Activated CD4-positive, alpha-beta T cell treated with anti-CD3 and anti-CD28 coated beads for 4 hours (primary cell): ENCODE results near the gene BLCAP.
"Not testable (repeated sequence)": the region's sequence is repeated elsewhere in the genome, so short reads cannot be mapped to it uniquely, and the experiment has no call there.

ENCODE experiments used
- DNase-seq, 2 donors: peaks; one replicate each; pipeline ENCODE4 v3.0.0-alpha.2; 2020

Gene BLCAP

DNA sequence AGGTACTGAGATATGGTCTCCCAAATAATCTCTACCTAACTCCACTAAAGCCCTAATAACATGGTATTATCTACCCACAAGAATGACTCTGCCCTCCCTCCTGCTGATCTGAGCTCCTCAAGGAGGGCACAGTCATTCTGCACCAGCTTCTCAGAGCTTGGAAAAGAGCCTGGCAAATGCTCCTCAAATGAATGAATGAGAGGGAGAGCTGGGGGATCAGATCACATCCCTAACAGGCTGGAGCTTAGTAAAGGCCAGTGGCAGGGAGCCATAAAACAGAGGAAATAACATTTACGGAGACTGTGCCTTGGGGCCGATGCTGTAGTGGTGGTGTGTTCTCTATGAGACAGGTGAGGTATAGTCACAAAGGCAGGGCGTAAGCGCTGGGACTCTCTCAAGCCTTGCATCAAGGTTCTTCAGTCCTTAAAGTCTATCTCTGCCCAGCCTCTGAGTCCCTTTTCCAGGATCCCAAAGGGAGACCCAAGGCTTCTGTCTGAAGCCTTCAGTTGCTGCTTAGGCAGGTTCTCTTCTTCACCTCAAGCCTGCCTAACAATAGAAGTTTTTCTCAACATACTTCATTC is 13.8 kb downstream of the BLCAP start:
- DNase-seq: no peak

GRCh38 chr20:37511610-37512275 is 15.9 kb downstream of the BLCAP start:
- DNase-seq: no peak

DNA sequence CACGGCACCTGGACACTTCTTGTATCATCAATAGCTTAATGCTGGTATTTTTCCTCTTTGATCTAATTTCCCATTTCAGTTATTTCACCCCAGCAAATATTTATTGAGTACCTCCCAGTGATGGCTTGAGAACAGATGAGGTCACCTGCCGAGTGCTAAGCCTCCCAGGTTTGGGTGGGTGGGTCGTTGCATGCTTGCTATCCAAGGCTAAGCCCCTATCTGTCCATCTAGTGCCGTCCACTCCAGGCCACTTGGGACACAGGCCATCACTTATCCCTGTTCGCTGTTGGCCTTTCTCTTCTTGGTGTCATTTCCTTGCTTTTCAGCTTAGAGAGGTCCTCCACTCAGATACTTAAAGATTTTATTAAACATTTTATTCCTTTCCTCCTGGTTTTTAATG is 17.4 kb downstream of the BLCAP start:
- no peak for DNase-seq

DNA sequence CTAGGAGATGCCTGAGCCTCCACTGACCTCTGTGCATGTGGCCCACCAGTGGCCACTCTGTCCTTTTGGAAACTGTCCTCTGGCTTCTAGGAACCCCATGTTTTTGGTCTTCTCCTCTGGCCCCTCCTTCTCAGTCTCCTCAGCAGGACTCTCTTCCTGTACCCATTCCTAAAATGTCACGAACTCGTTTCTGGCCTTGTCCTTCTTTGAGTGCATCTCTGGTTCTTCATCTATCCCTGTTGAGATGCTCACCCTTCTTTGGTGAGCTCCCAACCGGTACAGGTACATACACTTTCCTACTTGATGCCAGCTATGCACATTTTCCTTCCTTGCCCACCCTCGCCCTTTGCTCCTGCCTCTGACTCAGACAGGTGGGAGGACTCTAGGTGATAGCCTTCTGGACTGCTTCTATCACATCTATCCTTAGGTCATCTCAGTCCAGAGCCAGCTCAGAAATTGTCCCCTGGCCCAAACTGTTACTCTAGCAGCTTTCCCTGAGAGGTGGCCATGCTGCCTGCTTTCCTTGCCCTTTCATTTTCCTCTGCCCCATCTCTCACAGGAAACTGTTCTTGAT is 21.4 kb downstream of the BLCAP start:
- DNase-seq: no peak

GRCh38 chr20:37505263-37506151 is 22.2 kb downstream of the BLCAP start:
- no peak for DNase-seq

GRCh38 chr20:37504404-37505096 is 23.1 kb downstream of the BLCAP start:
- no peak for DNase-seq

GRCh38 chr20:37503256-37503927 is 24.3 kb downstream of the BLCAP start:
- DNase-seq: no peak

DNA sequence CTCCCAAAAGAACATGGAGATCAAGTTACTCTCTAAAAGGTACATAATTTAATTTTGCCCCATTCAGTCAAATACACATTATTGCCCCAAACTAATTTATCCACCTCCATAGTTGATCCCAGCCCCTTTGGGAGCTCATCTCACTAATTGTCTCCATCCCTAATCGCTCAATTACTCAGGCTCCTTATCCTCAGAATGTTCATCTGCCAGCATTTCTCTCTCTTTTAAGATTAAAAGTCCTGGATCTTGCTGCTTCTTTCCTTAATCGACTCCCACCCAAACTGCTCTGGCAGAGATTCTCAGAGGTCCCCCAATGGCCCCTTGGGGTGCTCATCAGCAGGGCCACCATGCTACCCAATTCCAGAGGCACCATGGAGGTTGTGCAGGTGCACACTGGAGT is 25.0 kb downstream of the BLCAP start:
- no peak for DNase-seq

DNA sequence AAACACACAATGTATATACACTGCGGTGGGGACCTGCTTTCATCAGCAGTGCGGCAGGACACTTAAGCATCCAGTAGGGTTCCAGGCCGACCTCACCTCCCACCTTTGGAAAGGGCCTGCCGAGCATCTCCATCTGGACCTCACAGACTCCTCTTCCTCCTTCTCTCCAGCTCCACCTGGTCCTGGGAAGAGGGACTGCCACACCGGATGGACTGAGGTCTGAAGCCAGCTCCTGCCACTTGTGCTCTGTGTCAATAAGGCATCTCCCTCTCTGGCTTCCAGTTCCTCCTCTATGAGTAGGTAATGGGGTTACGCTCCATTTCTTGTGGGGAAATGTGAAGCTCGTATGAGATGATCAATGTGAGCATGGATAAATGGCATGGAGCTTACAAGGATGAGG is 25.7 kb downstream of the BLCAP start:
- no peak for DNase-seq

GRCh38 chr20:37500311-37500710 is 27.4 kb downstream of the BLCAP start:
- no peak for DNase-seq

GRCh38 chr20:37498066-37498665 is 29.5 kb downstream of the BLCAP start:
- no peak for DNase-seq

GRCh38 chr20:37494796-37495195 is 32.9 kb downstream of the BLCAP start:
- no peak for DNase-seq

- DNase-seq: no peak
Observed at GRCh38 chr20:37494301-37494700, 33.4 kb downstream of the BLCAP start.

DNA sequence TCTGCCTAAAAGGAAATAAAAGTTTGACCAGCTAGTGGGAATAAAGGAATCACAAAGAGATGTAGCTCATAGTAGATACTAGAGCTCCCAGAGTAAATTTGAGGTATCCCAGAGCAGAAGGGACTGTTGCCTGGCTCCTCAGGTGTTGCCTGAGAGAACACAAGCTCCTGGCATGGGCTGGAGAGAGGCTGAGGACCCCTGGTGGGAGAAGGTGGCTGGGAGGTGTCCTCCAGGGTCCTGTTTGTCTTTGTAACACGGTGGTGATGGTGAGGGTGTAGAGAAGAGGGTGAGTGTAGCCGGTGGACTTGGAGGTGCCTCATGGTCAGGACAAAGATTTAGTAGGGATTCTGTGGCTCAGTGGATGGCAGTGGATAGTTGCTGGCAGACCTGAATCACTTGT is 34.7 kb downstream of the BLCAP start:
- DNase-seq: no peak

- no peak for DNase-seq
Observed at GRCh38 chr20:37492096-37492625, 35.5 kb downstream of the BLCAP start.

GRCh38 chr20:37490663-37491350 is 36.9 kb downstream of the BLCAP start:
- no peak for DNase-seq

GRCh38 chr20:37486209-37486608 is 41.5 kb downstream of the BLCAP start:
- not testable (repeated sequence) for DNase-seq

- DNase-seq: no peak
Observed at GRCh38 chr20:37484331-37484730, 43.3 kb downstream of the BLCAP start.

DNA sequence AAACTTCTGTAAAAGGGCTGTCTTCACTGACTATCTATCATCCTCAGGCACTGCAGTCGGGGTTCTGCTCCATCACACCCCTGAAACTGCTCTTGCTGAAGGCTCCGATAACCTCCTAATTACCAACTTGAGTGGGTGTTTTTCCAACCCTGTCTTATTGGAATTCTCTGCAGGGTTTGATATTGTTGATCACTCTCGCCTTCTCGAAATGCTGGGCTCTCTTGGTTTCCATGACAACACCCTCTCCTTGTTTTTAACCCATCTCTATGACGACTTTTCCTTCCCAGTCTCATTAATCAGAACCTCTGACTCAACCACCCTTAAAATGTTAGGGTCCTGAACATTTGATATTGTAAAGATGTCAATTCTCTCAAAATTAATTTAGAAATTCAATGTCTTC is 46.1 kb downstream of the BLCAP start:
- no peak for DNase-seq

GRCh38 chr20:37480919-37481318 is 46.8 kb downstream of the BLCAP start:
- DNase-seq: no peak
